KMS-11 (cell line): ENCODE measurements around the gene USP37.

Source experiments
- H2AFZ ChIP-seq: fragments of 200-600 bp; sonication (generic); 2 replicates; pipeline ENCODE4 v1.6.1; 2016; ENCODE audit warnings: antibody characterized with exemption, mixed run types, low read depth
- H3K27ac ChIP-seq: fragments of 200-600 bp; sonication (generic); 2 replicates; pipeline ENCODE4 v1.6.1; 2016; ENCODE audit warnings: mild to moderate bottlenecking, mixed run types
- H3K27me3 ChIP-seq: fragments of 200-600 bp; sonication (generic); 2 replicates; pipeline ENCODE4 v1.6.1; 2017; ENCODE audit warnings: mild to moderate bottlenecking, low read depth, mixed run types, moderate library complexity; ENCODE audit not compliant: insufficient read depth
- H3K36me3 ChIP-seq: fragments of 200-600 bp; sonication (generic); 2 replicates; pipeline ENCODE4 v1.6.1; 2017; ENCODE audit warnings: mild to moderate bottlenecking, mixed run types; ENCODE audit not compliant: insufficient read depth
- H3K4me1 ChIP-seq: fragments of 200-600 bp; sonication (generic); 2 replicates; pipeline ENCODE4 v1.6.1; 2016; ENCODE audit warnings: mild to moderate bottlenecking, low read depth, mixed run types; ENCODE audit not compliant: poor library complexity, severe bottlenecking
- H3K4me2 ChIP-seq: fragments of 200-600 bp; sonication (generic); 2 replicates; pipeline ENCODE4 v1.7.0; 2016; ENCODE audit warnings: mild to moderate bottlenecking, mixed run types
- H3K4me3 ChIP-seq: fragments of 200-600 bp; sonication (generic); IDR thresholded peaks from 2 replicates; pipeline ENCODE4 v1.6.1; 2017; ENCODE audit warnings: low read depth, low read length, mixed read lengths; ENCODE audit not compliant: insufficient read depth
- H3K79me2 ChIP-seq: fragments of 200-600 bp; sonication (generic); 2 replicates; pipeline ENCODE4 v1.6.1; 2016; ENCODE audit warnings: low read depth, mixed run types; ENCODE audit not compliant: insufficient read depth
- H3K9ac ChIP-seq: fragments of 200-600 bp; sonication (generic); 2 replicates; pipeline ENCODE4 v1.6.1; 2016; ENCODE audit warnings: mild to moderate bottlenecking, mixed run types
- H4K20me1 ChIP-seq: fragments of 200-600 bp; sonication (generic); 2 replicates; pipeline ENCODE4 v1.6.1; 2016; ENCODE audit warnings: mild to moderate bottlenecking, mixed run types; ENCODE audit not compliant: insufficient read depth
- CTCF ChIP-seq: fragments of 200-600 bp; sonication (generic); conservative IDR thresholded peaks from 2 replicates; pipeline ENCODE4 v1.6.1; 2017; ENCODE audit warnings: low read depth, mild to moderate bottlenecking, antibody characterized with exemption, low read length, moderate library complexity, mixed read lengths

The USP37 gene

GRCh38 chr2:218517434-218518206 is 50.5 kb downstream of the USP37 start:
- Histone ChIP-seq H4K20me1 (no peaks in the 10 kb centered on the region), H3K4me3 (no peak overlapping the region), H3K4me2 (peak overlapping the region; percentile 50), H2AFZ (no peak overlapping the region), H3K4me1 (peaks cover 58% of the 10 kb centered on the region), H3K79me2 (peaks cover 11% of the 10 kb centered on the region; the same call in 1 of the 2 replicates), H3K9ac (no peak overlapping the region; the same call in 1 of the 2 replicates), H3K36me3 (no peaks in the 10 kb centered on the region), H3K27me3 (no peaks in the 10 kb centered on the region), H3K27ac (peak overlapping the region; percentile 49)
- TF ChIP-seq CTCF: no peak

- Histone ChIP-seq H3K4me3 (no peak overlapping the region), H3K79me2 (peaks cover 11% of the 10 kb centered on the region; the same call in 1 of the 2 replicates), H3K27ac (peak overlapping the region; percentile 49), H3K36me3 (no peaks in the 10 kb centered on the region), H2AFZ (no peak overlapping the region), H3K27me3 (no peaks in the 10 kb centered on the region), H3K4me1 (peaks cover 58% of the 10 kb centered on the region), H3K9ac (no peak overlapping the region; the same call in 1 of the 2 replicates), H3K4me2 (peak overlapping the region; percentile 50), H4K20me1 (no peaks in the 10 kb centered on the region)
- no peak for TF ChIP-seq CTCF
These were observed 51.5 kb downstream of the USP37 start for GRCh38 chr2:218516614-218517013.

DNA sequence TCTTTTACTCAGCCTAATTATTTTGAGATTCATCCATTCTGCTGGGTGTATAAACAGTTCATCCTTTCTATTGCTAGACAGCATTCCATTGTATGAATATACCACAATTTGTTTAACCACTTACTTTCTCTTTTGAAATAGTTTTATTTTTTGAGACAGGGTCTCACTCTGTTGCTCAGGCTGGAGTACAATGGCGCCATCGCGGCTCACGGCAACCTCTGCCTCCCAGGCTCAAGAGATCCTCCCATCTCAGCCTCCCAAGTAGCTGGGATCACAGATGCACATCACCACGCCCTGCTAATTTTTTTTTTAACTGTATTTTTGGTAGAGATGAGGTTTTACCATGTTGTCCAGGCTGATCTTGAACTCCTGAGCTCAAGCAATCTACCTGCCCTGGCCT is 54.5 kb downstream of the USP37 start:
- TF ChIP-seq CTCF: no peak
- H2AFZ ChIP-seq: no peak overlapping the region
- H3K79me2 ChIP-seq: peaks cover 11% of the 10 kb centered on the region; the same call in 1 of the 2 replicates
- H3K36me3 ChIP-seq: no peaks in the 10 kb centered on the region
- no peak overlapping the region for H3K9ac ChIP-seq
- peaks cover 46% of the 10 kb centered on the region for H3K4me1 ChIP-seq
- H3K27ac ChIP-seq: no peak overlapping the region
- H4K20me1 ChIP-seq: no peaks in the 10 kb centered on the region
- no peak overlapping the region for H3K4me2 ChIP-seq
- H3K4me3 ChIP-seq: no peak overlapping the region
- no peaks in the 10 kb centered on the region for H3K27me3 ChIP-seq

DNA sequence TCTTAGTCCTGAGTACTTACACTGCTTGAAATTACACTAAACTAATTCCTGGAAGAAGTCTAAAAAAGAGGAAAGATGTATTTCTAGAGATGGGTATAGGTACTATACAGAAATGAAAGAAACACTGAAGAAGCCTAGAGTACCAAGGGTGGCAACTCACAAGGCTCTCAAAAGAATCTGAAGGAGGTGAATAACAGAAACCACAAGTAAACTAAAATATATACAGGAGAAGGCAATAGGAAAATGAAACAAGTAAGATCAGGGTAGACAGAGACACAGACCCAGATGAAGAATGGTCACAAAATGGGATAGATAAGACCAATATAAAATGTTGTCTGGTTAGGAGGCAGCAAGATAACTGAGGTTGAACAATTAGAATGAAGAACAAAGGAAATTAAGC is 59.9 kb downstream of the USP37 start:
- no peak overlapping the region for H3K4me2 ChIP-seq

More for the DNA sequence above, 59.9 kb downstream of the USP37 start:
- TF ChIP-seq CTCF: no peak
- no peaks in the 10 kb centered on the region for H4K20me1 ChIP-seq
- H3K9ac ChIP-seq: no peak overlapping the region
- H3K27ac ChIP-seq: no peak overlapping the region
- no peaks in the 10 kb centered on the region for H3K27me3 ChIP-seq
- no peaks in the 10 kb centered on the region for H3K79me2 ChIP-seq
- H3K36me3 ChIP-seq: no peaks in the 10 kb centered on the region
- peaks cover 27% of the 10 kb centered on the region for H3K4me1 ChIP-seq
- no peak overlapping the region for H3K4me3 ChIP-seq
- no peak overlapping the region for H2AFZ ChIP-seq
